GM18526 (cell line): ENCODE data around the gene FBXW8.

ENCODE experiments used
- POLR2A ChIP-seq: IDR thresholded peaks from 3 replicates; pipeline ENCODE4 v1.6.1; 2011; ENCODE audit not compliant: insufficient read length; ENCODE audit errors: extremely low read depth

FBXW8 gene

GRCh38 chr12:116984098-116984497 is 73.3 kb downstream of the FBXW8 start:
- no peak for TF ChIP-seq POLR2A

GRCh38 chr12:116990329-116990728 is 79.6 kb downstream of the FBXW8 start:
- no peak for TF ChIP-seq POLR2A

GRCh38 chr12:116990971-116991966 is 80.5 kb downstream of the FBXW8 start:
- TF ChIP-seq POLR2A, result no peak

- TF ChIP-seq POLR2A, result no peak
Measured at GRCh38 chr12:116996093-116996492, 85.3 kb downstream of the FBXW8 start.

GRCh38 chr12:116996621-116997020 is 85.9 kb downstream of the FBXW8 start:
- no peak for TF ChIP-seq POLR2A

- no peak for TF ChIP-seq POLR2A
Measured at GRCh38 chr12:116999066-116999465, 88.3 kb downstream of the FBXW8 start.

GRCh38 chr12:117000316-117000715 is 89.6 kb downstream of the FBXW8 start:
- no peak for TF ChIP-seq POLR2A

GRCh38 chr12:117002051-117002817 is 91.5 kb downstream of the FBXW8 start:
- TF ChIP-seq POLR2A, result no peak

GRCh38 chr12:117003883-117004404 is 93.2 kb downstream of the FBXW8 start:
- no peak for TF ChIP-seq POLR2A

GRCh38 chr12:117005417-117006046 is 94.8 kb downstream of the FBXW8 start:
- TF ChIP-seq POLR2A, result no peak

- TF ChIP-seq POLR2A, result no peak
Measured at GRCh38 chr12:117006333-117006732, 95.6 kb downstream of the FBXW8 start.

GRCh38 chr12:117007577-117007976 is 96.8 kb downstream of the FBXW8 start:
- TF ChIP-seq POLR2A, result no peak

GRCh38 chr12:117009759-117010158 is 99.0 kb downstream of the FBXW8 start:
- no peak for TF ChIP-seq POLR2A

- no peak for TF ChIP-seq POLR2A
Measured at GRCh38 chr12:117010693-117011451, 100.1 kb downstream of the FBXW8 start.
